Measurements from ENCODE around the gene COPS6. TPM values are rescaled to one million over a fixed set of nuclear protein-coding genes. Genes with fewer than 3 reads are reported as not detected.

COPS6 gene
- polyA plus RNA-seq, 1 of the 3 experiments (the other 2 are of a cell fraction), result 435 TPM

- Histone ChIP-seq H3K27me3 (ENCODE audit: insufficient read depth) (no peaks in the 10 kb centered on the region), H3K4me1 (ENCODE audit: control insufficient read depth in 1 of 2, insufficient read depth in 2 of 2, low read depth in 1 of 2, low read length in 1 of 2) (peaks cover 22 to 61% of the 10 kb centered on the region in 2 experiments; a peak in 3 of 4 replicates), H3K9me3 (no peaks in the 10 kb centered on the region), H3K27ac (ENCODE audit: low read depth in 2 of 2, low read length in 1 of 2) (no peak overlapping the region; a peak in 1 of 4 replicates), H2AFZ (ENCODE audit: low read depth) (no peak overlapping the region), H3K4me3 (ENCODE audit: low read depth in 2 of 2, low read length in 1 of 2) (no peak overlapping the region), H3K4me2 (no peak overlapping the region), H3K9me2 (no peaks in the 10 kb centered on the region), H4K20me1 (ENCODE audit: insufficient read depth) (peaks cover 3% of the 10 kb centered on the region; the same call in 1 of the 2 replicates), H3F3A (replicated peaks; ENCODE audit: insufficient read depth) (peaks cover 68% of the 10 kb centered on the region), H3K9ac (no peak overlapping the region), H3K79me2 (ENCODE audit: insufficient read depth) (peaks cover 89% of the 10 kb centered on the region), H3K36me3 (replicated peaks in 1 of 2; ENCODE audit: control insufficient read depth in 1 of 2, insufficient read depth in 2 of 2, low read length in 1 of 2) (peaks cover 90 to 91% of the 10 kb centered on the region in 2 experiments)
- no peak for TF ChIP-seq CHD2 (IDR thresholded peaks at IDR 0.05; ENCODE audit: low read length, partially characterized antibody)
- TF ChIP-seq USF2 (IDR thresholded peaks at IDR 0.05; ENCODE audit: borderline replicate concordance, low read depth, low read length), result no peak
- TF ChIP-seq RFX5 (IDR thresholded peaks at IDR 0.05; ENCODE audit: low read length), result no peak
- TF ChIP-seq PBX3 (IDR thresholded peaks at IDR 0.05), result no peak
- TF ChIP-seq YY1 (IDR thresholded peaks at IDR 0.05; ENCODE audit: low read depth), result no peak
- no peak for TF ChIP-seq JUND (IDR thresholded peaks at IDR 0.05)
- TF ChIP-seq POLR2AphosphoS5 (IDR thresholded peaks at IDR 0.05; ENCODE audit: low read depth, low read length), result peak; percentile 55; the same call in 1 of the 2 replicates
- TF ChIP-seq SIN3A (IDR thresholded peaks at IDR 0.05; ENCODE audit: borderline replicate concordance, low read depth, low read length), result no peak
- no peak for TF ChIP-seq MXI1 (IDR thresholded peaks at IDR 0.05; ENCODE audit: low read depth, low read length)
- no peak for DNase-seq
- CTCF ChIA-PET, result interaction anchor here (0.9 to 1.2 kb wide), 3 partner anchors 13 to 116 kb away, joined by 3 to 6 read pairs (median 3); no protein-coding TSS in a partner anchor
- POLR2A ChIA-PET, result interaction anchor here (1.0 kb wide), 1 partner anchor 9 kb away, joined by 3 read pairs; no protein-coding TSS in a partner anchor
- WGBS (ENCODE audit: low lambda C conversion rate), result 79% methylated on average over 9 of the region's 9 CpGs
These were observed 6.5 kb downstream of the COPS6 start for GRCh38 chr7:100095289-100095688.

- Histone ChIP-seq H2AFZ (ENCODE audit: low read depth) (no peak overlapping the region), H3K9ac (no peak overlapping the region), H3K9me2 (no peaks in the 10 kb centered on the region), H3F3A (replicated peaks; ENCODE audit: insufficient read depth) (peaks cover 64% of the 10 kb centered on the region), H3K27me3 (ENCODE audit: insufficient read depth) (no peaks in the 10 kb centered on the region), H3K79me2 (ENCODE audit: insufficient read depth) (peaks cover 89% of the 10 kb centered on the region), H3K4me2 (no peak overlapping the region), H3K27ac (ENCODE audit: low read depth in 2 of 2, low read length in 1 of 2) (no peak overlapping the region; a peak in 1 of 4 replicates), H3K36me3 (replicated peaks in 1 of 2; ENCODE audit: control insufficient read depth in 1 of 2, insufficient read depth in 2 of 2, low read length in 1 of 2) (peaks cover 86 to 89% of the 10 kb centered on the region in 2 experiments), H4K20me1 (ENCODE audit: insufficient read depth) (peaks cover 3% of the 10 kb centered on the region; the same call in 1 of the 2 replicates), H3K4me1 (ENCODE audit: control insufficient read depth in 1 of 2, insufficient read depth in 2 of 2, low read depth in 1 of 2, low read length in 1 of 2) (peaks cover 18 to 59% of the 10 kb centered on the region in 2 experiments; a peak in 3 of 4 replicates), H3K9me3 (no peaks in the 10 kb centered on the region), H3K4me3 (ENCODE audit: low read depth in 2 of 2, low read length in 1 of 2) (no peak overlapping the region)
- POLR2A ChIA-PET, result interaction anchor here (1.0 kb wide), 1 partner anchor 9 kb away, joined by 3 read pairs; no protein-coding TSS in a partner anchor
- DNase-seq, result no peak
- 90% methylated on average over 17 of the region's 17 CpGs for WGBS (ENCODE audit: low lambda C conversion rate)
- CTCF ChIA-PET, result interaction anchor here (0.9 to 1.2 kb wide), 2 partner anchors 13 to 116 kb away, joined by 3 read pairs; no protein-coding TSS in a partner anchor
- no peak for TF ChIP-seq FOXM1 (IDR thresholded peaks at IDR 0.05; ENCODE audit: low read depth)
- TF ChIP-seq SMC3 (IDR thresholded peaks at IDR 0.05; ENCODE audit: low read depth, low read length), result no peak
- no peak for TF ChIP-seq FOXJ3 (CRISPR knock-in tag; IDR thresholded peaks at IDR 0.05)
- no peak for TF ChIP-seq TEAD4 (IDR thresholded peaks at IDR 0.05; ENCODE audit: borderline replicate concordance, insufficient read depth)
- TF ChIP-seq GABPA (IDR thresholded peaks at IDR 0.05; ENCODE audit: low read depth), result no peak
- TF ChIP-seq POLR2AphosphoS5 (IDR thresholded peaks at IDR 0.05; ENCODE audit: low read depth, low read length), result no peak
- TF ChIP-seq FOSL2 (IDR thresholded peaks at IDR 0.05; ENCODE audit: borderline replicate concordance, low read depth), result no peak
- no peak for TF ChIP-seq MEF2A (IDR thresholded peaks at IDR 0.05; ENCODE audit: borderline replicate concordance, low read depth)
- TF ChIP-seq RFX5 (IDR thresholded peaks at IDR 0.05; ENCODE audit: low read length), result no peak
- no peak for TF ChIP-seq IRF3 (IDR thresholded peaks at IDR 0.05; ENCODE audit: low read depth, low read length)
- TF ChIP-seq EZH2phosphoT487 (IDR thresholded peaks at IDR 0.05; ENCODE audit: borderline replicate concordance, low read depth), result no peak
- TF ChIP-seq MAX (IDR thresholded peaks at IDR 0.05; ENCODE audit: low read depth), result no peak
- no peak for TF ChIP-seq CHD2 (IDR thresholded peaks at IDR 0.05; ENCODE audit: low read length, partially characterized antibody)
- TF ChIP-seq RXRA (IDR thresholded peaks at IDR 0.05; ENCODE audit: borderline replicate concordance, low read depth), result no peak
- TF ChIP-seq REST (IDR thresholded peaks at IDR 0.05; ENCODE audit: low read depth, low read length), result no peak
These were observed 6.9 kb downstream of the COPS6 start for GRCh38 chr7:100095704-100096103.

Data from SK-N-SH (cell line).